SK-N-SH treated with all-trans-retinoic acid at 6 μM for 48 hours (cell line): ENCODE results near the gene LNX2.

ENCODE experiments used
- ATAC-seq: fragments of 200-7000 bp; cut with Tn5 transposase; 3 replicates; pipeline ENCODE4 v1.9.1; 2020; ENCODE audit warnings: mild to moderate bottlenecking, moderate library complexity
- CREB5 ChIP-seq: fragments of 250-450 bp; sonication (Bioruptor Pico); IDR thresholded peaks from 2 replicates; pipeline ENCODE4 v1.5.1; 2020; ENCODE audit warnings: low read depth, mild to moderate bottlenecking, moderate library complexity
- CSDC2 ChIP-seq: fragments of 250-450 bp; sonication (Bioruptor Pico); IDR thresholded peaks from 2 replicates; pipeline ENCODE4 v1.5.0; 2020; ENCODE audit warnings: mild to moderate bottlenecking, moderate library complexity
- CSRNP3 ChIP-seq: fragments of 250-450 bp; sonication (Bioruptor Pico); IDR thresholded peaks from 2 replicates; pipeline ENCODE4 v1.5.1; 2021; ENCODE audit warnings: mild to moderate bottlenecking, moderate library complexity
- ESRRG ChIP-seq: fragments of 250-450 bp; sonication (Bioruptor Pico); IDR thresholded peaks from 2 replicates; pipeline ENCODE4 v1.6.1; 2021; ENCODE audit warnings: mild to moderate bottlenecking
- GLIS3 ChIP-seq: fragments of 250-450 bp; sonication (Bioruptor Pico); IDR thresholded peaks from 2 replicates; pipeline ENCODE4 v1.5.0; 2020; ENCODE audit warnings: mild to moderate bottlenecking, moderate library complexity
- ISL1 ChIP-seq: fragments of 250-450 bp; sonication (Bioruptor Pico); IDR thresholded peaks from 2 replicates; pipeline ENCODE4 v2.1.2; 2022; ENCODE audit warnings: mild to moderate bottlenecking, moderate library complexity
- OSR1 ChIP-seq: fragments of 250-450 bp; sonication (Bioruptor Pico); IDR thresholded peaks from 2 replicates; pipeline ENCODE4 v1.8.0; 2022; ENCODE audit warnings: moderate library complexity, mild to moderate bottlenecking, inconsistent platforms
- PATZ1 ChIP-seq: fragments of 250-450 bp; sonication (Bioruptor Pico); IDR thresholded peaks from 2 replicates; pipeline ENCODE4 v1.8.0; 2020; ENCODE audit warnings: mild to moderate bottlenecking, moderate library complexity, borderline replicate concordance
- POU6F1 ChIP-seq: fragments of 250-450 bp; sonication (Bioruptor Pico); IDR thresholded peaks from 2 replicates; pipeline ENCODE4 v1.8.0; 2021; ENCODE audit warnings: low read depth, mild to moderate bottlenecking, moderate library complexity, borderline replicate concordance
- PPARA ChIP-seq: fragments of 250-450 bp; sonication (Bioruptor Pico); IDR thresholded peaks from 2 replicates; pipeline ENCODE4 v1.5.0; 2020; ENCODE audit warnings: mild to moderate bottlenecking, borderline replicate concordance
- SNAI2 ChIP-seq: fragments of 250-450 bp; sonication (Bioruptor Pico); IDR thresholded peaks from 2 replicates; pipeline ENCODE4 v1.5.0; 2020; ENCODE audit warnings: mild to moderate bottlenecking, moderate library complexity
- TCF4 ChIP-seq: fragments of 250-450 bp; sonication (Bioruptor Pico); IDR thresholded peaks from 2 replicates; pipeline ENCODE4 v1.8.0; 2021; ENCODE audit warnings: mild to moderate bottlenecking, moderate library complexity, borderline replicate concordance
- TOX ChIP-seq: fragments of 250-450 bp; sonication (Bioruptor Pico); IDR thresholded peaks from 2 replicates; pipeline ENCODE4 v1.8.0; 2021; ENCODE audit warnings: mild to moderate bottlenecking, moderate library complexity, borderline replicate concordance
- TSHZ2 ChIP-seq: fragments of 250-450 bp; sonication (Bioruptor Pico); IDR thresholded peaks from 2 replicates; pipeline ENCODE4 v1.5.0; 2020; ENCODE audit warnings: mild to moderate bottlenecking, moderate library complexity
- ZC3H10 ChIP-seq: fragments of 250-450 bp; sonication (Bioruptor Pico); IDR thresholded peaks from 2 replicates; pipeline ENCODE4 v1.5.1; 2021; ENCODE audit warnings: mild to moderate bottlenecking, moderate library complexity
- ZFP3 ChIP-seq: fragments of 250-450 bp; sonication (Bioruptor Pico); IDR thresholded peaks from 2 replicates; pipeline ENCODE4 v1.5.0; 2020; ENCODE audit warnings: mild to moderate bottlenecking, moderate library complexity
- ZFP30 ChIP-seq: fragments of 450-650 bp; formaldehyde crosslinking; IDR thresholded peaks from 2 replicates; pipeline ENCODE4 v1.5.0; 2022; ENCODE audit warnings: mild to moderate bottlenecking, moderate library complexity
- ZNF565 ChIP-seq: fragments of 450-650 bp; formaldehyde crosslinking; conservative IDR thresholded peaks from 2 replicates; pipeline ENCODE4 v1.5.0; 2020; ENCODE audit warnings: low read depth, mild to moderate bottlenecking, moderate library complexity
- ZNF70 ChIP-seq: fragments of 450-650 bp; formaldehyde crosslinking; IDR thresholded peaks from 2 replicates; pipeline ENCODE4 v1.5.0; 2020; ENCODE audit warnings: mild to moderate bottlenecking, moderate library complexity
- ZNF8 ChIP-seq: fragments of 450-650 bp; formaldehyde crosslinking; IDR thresholded peaks from 2 replicates; pipeline ENCODE4 v1.5.0; 2020; ENCODE audit warnings: mild to moderate bottlenecking, moderate library complexity

Gene LNX2

GRCh38 chr13:27662738-27663470 lies 42.6 kb upstream of the LNX2 start:
- no peak for TF ChIP-seq TSHZ2
- no peak for TF ChIP-seq ZC3H10 (CRISPR knock-in tag)
- no peak for TF ChIP-seq ESRRG (CRISPR knock-in tag)
- no peak for TF ChIP-seq CSDC2
- TF ChIP-seq ZNF565, result no peak
- TF ChIP-seq PATZ1 (CRISPR knock-in tag), result no peak
- TF ChIP-seq OSR1 (CRISPR knock-in tag), result no peak
- no peak for TF ChIP-seq CSRNP3 (CRISPR knock-in tag)
- no peak for TF ChIP-seq TCF4 (CRISPR knock-in tag)
- no peak for TF ChIP-seq PPARA
- no peak for TF ChIP-seq GLIS3 (CRISPR knock-in tag)
- TF ChIP-seq ZNF8 (CRISPR knock-in tag), result no peak
- no peak for TF ChIP-seq ZNF70
- TF ChIP-seq TOX (CRISPR knock-in tag), result no peak
- TF ChIP-seq CREB5 (CRISPR knock-in tag), result no peak
- no peak for TF ChIP-seq SNAI2 (CRISPR knock-in tag)
- no peak for TF ChIP-seq ZFP30
- TF ChIP-seq ZFP3 (CRISPR knock-in tag), result no peak
- TF ChIP-seq POU6F1 (CRISPR knock-in tag), result no peak
- no peak for ATAC-seq

- ATAC-seq, result no peak
These were observed 40.7 kb upstream of the LNX2 start for GRCh38 chr13:27661017-27661416.

More at GRCh38 chr13:27661017-27661416, 40.7 kb upstream of the LNX2 start:
- no peak for TF ChIP-seq PPARA
- TF ChIP-seq TSHZ2, result no peak
- TF ChIP-seq POU6F1 (CRISPR knock-in tag), result no peak
- TF ChIP-seq ESRRG (CRISPR knock-in tag), result no peak
- TF ChIP-seq ZC3H10 (CRISPR knock-in tag), result no peak
- TF ChIP-seq TCF4 (CRISPR knock-in tag), result no peak
- no peak for TF ChIP-seq ISL1 (CRISPR knock-in tag)
- TF ChIP-seq ZNF8 (CRISPR knock-in tag), result no peak
- no peak for TF ChIP-seq ZNF70
- no peak for TF ChIP-seq ZFP30
